ENCODE data around the gene ERCC6L. TPM values are rescaled to one million over a fixed set of nuclear protein-coding genes. Genes with fewer than 3 reads are reported as not detected.

Gene ERCC6L
- total RNA-seq, 4 donors from 2014 or later: 0.26 to 3.5 (median 0.41) TPM

DNA sequence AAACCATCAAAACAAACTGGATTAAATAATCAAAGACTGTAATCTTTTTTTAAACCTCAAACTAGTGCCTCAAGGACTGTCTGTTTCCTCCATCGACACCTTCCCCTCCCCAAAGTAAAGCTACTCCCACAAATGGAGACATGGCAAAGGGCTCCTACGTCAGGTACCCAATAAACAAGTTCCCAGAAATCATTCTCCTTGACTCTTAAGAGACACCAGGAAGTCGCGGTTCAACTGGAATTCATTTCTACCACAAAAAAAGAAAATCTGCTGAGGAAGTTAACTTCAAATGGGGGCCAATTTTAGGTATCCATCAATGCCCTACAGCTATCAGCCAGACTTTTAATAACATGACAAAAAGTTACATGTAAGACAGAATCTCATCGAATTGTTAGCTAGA lies 35.7 kb upstream of the ERCC6L start:
- no peaks in the 10 kb centered on the region for H3K36me3 ChIP-seq
- H3K4me3 ChIP-seq: no peak overlapping the region
- DNase-seq: no peak
- H3K4me1 ChIP-seq: no peaks in the 10 kb centered on the region
- H3K9me3 ChIP-seq: no peaks in the 10 kb centered on the region
- H3K27ac ChIP-seq: no peak overlapping the region
- intact Hi-C loops (cut with DNase I; ENCODE audit: low total_unique reads): no loop called here
- no peak for TF ChIP-seq POLR2A (IDR thresholded peaks at IDR 0.05)
- TF ChIP-seq, protein P1, sequence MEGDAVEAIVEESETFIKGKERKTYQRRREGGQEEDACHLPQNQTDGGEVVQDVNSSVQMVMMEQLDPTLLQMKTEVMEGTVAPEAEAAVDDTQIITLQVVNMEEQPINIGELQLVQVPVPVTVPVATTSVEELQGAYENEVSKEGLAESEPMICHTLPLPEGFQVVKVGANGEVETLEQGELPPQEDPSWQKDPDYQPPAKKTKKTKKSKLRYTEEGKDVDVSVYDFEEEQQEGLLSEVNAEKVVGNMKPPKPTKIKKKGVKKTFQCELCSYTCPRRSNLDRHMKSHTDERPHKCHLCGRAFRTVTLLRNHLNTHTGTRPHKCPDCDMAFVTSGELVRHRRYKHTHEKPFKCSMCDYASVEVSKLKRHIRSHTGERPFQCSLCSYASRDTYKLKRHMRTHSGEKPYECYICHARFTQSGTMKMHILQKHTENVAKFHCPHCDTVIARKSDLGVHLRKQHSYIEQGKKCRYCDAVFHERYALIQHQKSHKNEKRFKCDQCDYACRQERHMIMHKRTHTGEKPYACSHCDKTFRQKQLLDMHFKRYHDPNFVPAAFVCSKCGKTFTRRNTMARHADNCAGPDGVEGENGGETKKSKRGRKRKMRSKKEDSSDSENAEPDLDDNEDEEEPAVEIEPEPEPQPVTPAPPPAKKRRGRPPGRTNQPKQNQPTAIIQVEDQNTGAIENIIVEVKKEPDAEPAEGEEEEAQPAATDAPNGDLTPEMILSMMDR (IDR thresholded peaks at IDR 0.05): no peak
- H3K27me3 ChIP-seq: no peaks in the 10 kb centered on the region

DNA sequence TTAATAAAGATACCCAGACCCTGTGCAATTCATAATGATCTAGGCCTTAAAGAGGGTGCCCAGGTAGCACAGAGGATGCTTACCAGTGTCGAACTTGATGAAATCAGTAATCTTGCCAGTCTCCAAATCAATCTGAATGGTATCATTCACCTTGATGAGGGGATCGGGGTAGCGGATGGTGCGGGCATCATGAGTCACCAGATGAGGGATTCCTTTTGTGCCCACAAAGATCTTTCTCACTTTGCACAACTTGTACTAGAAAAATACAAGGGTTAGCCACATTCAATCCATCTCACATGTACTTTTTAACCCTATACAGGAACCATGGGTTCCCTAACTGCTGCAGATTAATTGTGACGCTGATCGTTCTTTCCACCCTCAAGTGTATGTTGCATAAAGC lies 34.9 kb upstream of the ERCC6L start:
- TF ChIP-seq POLR2A (IDR thresholded peaks at IDR 0.05): no peak
- TF ChIP-seq, protein P1 (IDR thresholded peaks at IDR 0.05): no peak
- intact Hi-C loops (cut with DNase I; ENCODE audit: low total_unique reads): no loop called here
- no peaks in the 10 kb centered on the region for H3K27me3 ChIP-seq
- no peak for DNase-seq
- no peaks in the 10 kb centered on the region for H3K36me3 ChIP-seq
- H3K4me3 ChIP-seq: no peak overlapping the region
- H3K27ac ChIP-seq: no peak overlapping the region
- no peaks in the 10 kb centered on the region for H3K4me1 ChIP-seq
- H3K9me3 ChIP-seq: no peaks in the 10 kb centered on the region

DNA sequence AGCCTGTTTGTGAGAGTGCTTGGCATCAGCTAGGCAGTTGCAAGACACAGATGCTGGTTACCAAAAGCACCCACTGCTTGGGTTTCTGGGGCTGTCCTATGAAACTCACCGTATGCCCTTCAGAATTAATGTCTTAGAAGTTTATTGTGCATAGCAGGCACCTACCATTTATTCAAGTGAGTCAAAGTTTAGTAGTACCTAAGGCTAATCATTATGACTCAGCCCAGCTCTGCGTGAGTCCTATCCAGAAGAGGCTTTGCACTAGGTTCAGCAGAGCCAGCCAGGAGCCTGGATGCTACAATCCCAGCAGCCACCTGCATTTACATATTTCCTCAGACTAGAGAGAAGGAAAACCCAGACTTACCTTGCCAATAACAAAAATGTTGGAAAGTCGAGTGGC lies 34.0 kb upstream of the ERCC6L start:
- TF ChIP-seq POLR2A (IDR thresholded peaks at IDR 0.05): no peak
- TF ChIP-seq, protein P1 (IDR thresholded peaks at IDR 0.05): no peak
- Histone ChIP-seq H3K36me3 (no peaks in the 10 kb centered on the region), H3K27ac (no peak overlapping the region), H3K9me3 (no peaks in the 10 kb centered on the region), H3K4me1 (no peaks in the 10 kb centered on the region), H3K4me3 (no peak overlapping the region), H3K27me3 (no peaks in the 10 kb centered on the region)
- DNase-seq: no peak
- intact Hi-C loops (cut with DNase I; ENCODE audit: low total_unique reads): no loop called here

DNA sequence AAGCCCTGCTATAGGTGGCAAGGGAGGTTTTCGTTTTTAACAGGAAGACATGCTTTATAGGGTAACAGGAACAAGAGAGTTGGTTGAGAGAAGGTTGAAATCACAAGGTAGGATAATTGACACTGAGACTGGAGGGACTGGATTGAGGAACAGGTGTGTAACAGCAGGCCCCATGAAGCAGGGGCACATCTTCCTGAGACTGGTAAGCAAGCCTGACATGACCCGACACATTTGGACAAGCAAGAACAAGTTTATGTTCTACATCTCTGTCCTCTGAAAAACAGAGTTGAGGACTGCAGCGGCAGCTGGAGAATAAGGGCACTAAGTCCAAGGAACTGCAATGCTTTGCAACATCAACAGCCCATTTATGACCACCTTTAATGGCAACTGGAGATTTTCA lies 33.0 kb upstream of the ERCC6L start:
- TF ChIP-seq, protein P1 (IDR thresholded peaks at IDR 0.05): no peak
- no peak for TF ChIP-seq POLR2A (IDR thresholded peaks at IDR 0.05)
- Histone ChIP-seq H3K9me3 (no peaks in the 10 kb centered on the region), H3K36me3 (no peaks in the 10 kb centered on the region), H3K27ac (no peak overlapping the region), H3K4me1 (no peaks in the 10 kb centered on the region), H3K27me3 (no peaks in the 10 kb centered on the region), H3K4me3 (no peak overlapping the region)
- intact Hi-C loops (cut with DNase I; ENCODE audit: low total_unique reads): no loop called here
- DNase-seq: no peak

DNA sequence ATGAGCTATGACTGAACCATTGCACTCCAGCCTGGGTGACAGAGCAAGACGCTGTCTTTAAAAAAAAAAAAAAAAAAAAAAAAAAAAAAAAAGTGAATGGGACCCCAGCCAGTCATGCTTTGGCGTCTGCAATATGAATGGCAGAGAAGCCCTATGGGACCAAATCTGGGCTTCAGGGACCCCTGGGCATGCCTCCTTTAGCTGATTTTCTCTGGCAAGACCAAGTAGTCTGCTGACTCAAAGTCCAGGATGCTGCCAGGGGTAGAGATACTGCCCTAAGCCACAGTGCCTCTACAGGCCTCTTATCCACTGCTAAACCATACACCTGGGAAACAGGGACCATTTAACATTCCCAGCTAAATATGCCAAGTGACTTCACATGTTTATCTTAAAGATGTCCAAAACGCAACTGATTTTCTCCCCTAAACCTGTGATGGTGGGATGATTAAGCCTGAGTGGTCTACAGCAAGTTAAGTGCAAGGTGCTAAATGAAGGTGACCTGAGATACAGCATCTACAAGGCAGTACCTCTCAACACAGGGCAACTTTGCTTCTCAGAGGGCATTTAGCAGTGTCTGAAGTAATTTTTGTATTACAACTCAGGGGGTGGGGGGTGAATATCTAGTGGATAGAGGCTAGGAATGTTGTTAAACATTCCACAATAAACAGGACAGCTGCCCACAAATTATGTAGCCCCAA lies 32.4 kb upstream of the ERCC6L start:
- Histone ChIP-seq H3K9me3 (no peaks in the 10 kb centered on the region), H3K4me3 (no peak overlapping the region), H3K36me3 (no peaks in the 10 kb centered on the region), H3K27me3 (no peaks in the 10 kb centered on the region), H3K4me1 (no peaks in the 10 kb centered on the region), H3K27ac (no peak overlapping the region)
- DNase-seq: no peak
- TF ChIP-seq POLR2A (IDR thresholded peaks at IDR 0.05): no peak
- TF ChIP-seq, protein P1 (IDR thresholded peaks at IDR 0.05): no peak
- intact Hi-C loops (cut with DNase I; ENCODE audit: low total_unique reads): no loop called here
